Metanephros (tissue), 2 donors: ENCODE results near the gene ZYG11B. TPM values are rescaled to one million over a fixed set of nuclear protein-coding genes. Genes with fewer than 3 reads are reported as not detected.

Source experiments
- small RNA-seq: library from RNA; depleted of rRNA; stranded (forward); fragments of <200 nt; gene quantifications from one replicate; pipeline ENCODE3, GENCODE V24; 2014; ENCODE audit warnings: low replicate concordance
- total RNA-seq: library from RNA; depleted of rRNA; stranded (reverse); fragments of >200 nt; gene quantifications from one replicate; pipeline ENCODE4 v1.2.3, GENCODE V29; 2014

The ZYG11B gene
- total RNA-seq = 57.9 TPM

GRCh38 chr1:52726265-52727113 lies at the start of gene ZYG11B:
Gene ZYG11B, plus strand, starts transcription at chr1:52726453. Its CDS starts 201 bp downstream, at chr1:52726654.

GRCh38 chr1:52697795-52698674 lies 28.2 kb upstream of the ZYG11B start, which contains the start of gene COA7:
Gene COA7, minus strand, starts transcription at chr1:52698347. Its CDS starts 21 bp downstream, at chr1:52698326.

GRCh38 chr1:52842643-52843310 lies 116.5 kb downstream of the ZYG11B start, which contains the start of gene ZYG11A:
Gene ZYG11A, plus strand, starts transcription at chr1:52842760. Its CDS starts 124 bp downstream, at chr1:52842884.

Small RNAs within 50 kb of the gene (small RNA-seq; reads per million reads assigned to genes)
- not detected for gene RN7SL62P
- gene RNU2-30P = 0.12 reads per million
- gene RNU6-969P = not detected

Other genes starting within 250 kb of the ZYG11B start
- 102 TPM for gene TUT4, start 173.4 kb upstream of the ZYG11B start, total RNA-seq
- 72.8 TPM for gene GPX7, start 124.1 kb upstream of the ZYG11B start, total RNA-seq
- 2.0 TPM for gene SHISAL2A, start 93.3 kb upstream of the ZYG11B start, total RNA-seq
- gene COA7, start 28.1 kb upstream of the ZYG11B start, total RNA-seq = 10.9 TPM
- 0.12 TPM for gene ZYG11A, start 116.3 kb downstream of the ZYG11B start, total RNA-seq
- gene ECHDC2, start 195.3 kb downstream of the ZYG11B start, total RNA-seq = 121 TPM
- gene SCP2, start 200.8 kb downstream of the ZYG11B start, total RNA-seq = 105 TPM